DOHH2 (cell line): ENCODE data around the gene SOX30.

ENCODE experiments used
- CTCF ChIP-seq: fragments of 200-600 bp; sonication (generic); IDR thresholded peaks from one replicate; pipeline ENCODE4 v1.5.1; 2014; ENCODE audit warnings: antibody characterized with exemption, mild to moderate bottlenecking, low read depth, low read length; ENCODE audit not compliant: poor library complexity, severe bottlenecking
- EZH2phosphoT487 ChIP-seq: fragments of 200-600 bp; sonication (generic); IDR thresholded peaks from 2 replicates; pipeline ENCODE4 v1.6.1; 2017; ENCODE audit warnings: borderline replicate concordance, mild to moderate bottlenecking, antibody characterized with exemption, low read length, moderate library complexity, mixed read lengths

GRCh38 chr5:157626831-157627230 is 25.4 kb downstream of the SOX30 start:
- TF ChIP-seq CTCF = no peak
- no peak for TF ChIP-seq EZH2phosphoT487
